Transverse colon (tissue), 4 donors: ENCODE data around the gene CUTA. TPM values are rescaled to one million over a fixed set of nuclear protein-coding genes. Genes with fewer than 3 reads are reported as not detected.

ENCODE experiments used
- small RNA-seq, 4 donors: library from RNA; depleted of rRNA; stranded (forward); fragments of <200 nt; gene quantifications; one replicate each; pipeline ENCODE3, GENCODE V24; 2016
- total RNA-seq, 4 donors: library from RNA; depleted of rRNA; stranded (reverse); fragments of >200 nt; gene quantifications; one replicate each; pipeline ENCODE4 v1.1.0, GENCODE V29; 2016

The CUTA gene
- total RNA-seq, 4 donors from 2014 or later: 18.9 to 134 (median 91.3) TPM

Small RNA genes within 50 kb of the gene (small RNA-seq; reads per million reads assigned to genes)
- gene RPL35AP4 (0 reads per million in 4 donors), gene ZBTB9 (0 reads per million in 4 donors)

Other genes with a start within 250 kb of the CUTA start
- gene COL11A2, start 225.6 kb downstream of the CUTA start, total RNA-seq: under 1 TPM in 3 of 4 donors, not detected in 1; 0.14 to 0.79 (median 0.75) TPM
- 10 to 100 TPM; 26.9 to 31.9 (median 29.4) TPM for gene RXRB, start 217.4 kb downstream of the CUTA start, total RNA-seq
- 10 to 100 TPM; 38.2 to 99.9 (median 60.5) TPM for gene SLC39A7, start 217.2 kb downstream of the CUTA start, total RNA-seq
- 10 to 100 TPM; 34.3 to 65.7 (median 43.1) TPM for gene HSD17B8, start 213.5 kb downstream of the CUTA start, total RNA-seq
- gene RING1, start 209.6 kb downstream of the CUTA start, total RNA-seq: 10 to 100 TPM; 10.8 to 29.9 (median 19.9) TPM
- gene VPS52, start 146.2 kb downstream of the CUTA start, total RNA-seq: 10 to 100 TPM; 52.4 to 93.3 (median 63.4) TPM
- 1,000 to 10,000 TPM in 2 of 4 donors, 100 to 1,000 TPM in 2; 773 to 2,238 (median 1,359) TPM for gene RPS18, start 146.0 kb downstream of the CUTA start, total RNA-seq
- 10 to 100 TPM; 39.4 to 49.0 (median 41.8) TPM for gene B3GALT4, start 141.0 kb downstream of the CUTA start, total RNA-seq
- gene WDR46, start 128.9 kb downstream of the CUTA start, total RNA-seq: 10 to 100 TPM; 25.0 to 87.2 (median 55.8) TPM
- 10 to 100 TPM in 3 of 4 donors, not detected in 1; 23.6 to 39.8 (median 28.1) TPM for gene PFDN6, start 128.5 kb downstream of the CUTA start, total RNA-seq
- gene RGL2, start 119.2 kb downstream of the CUTA start, total RNA-seq: 10 to 100 TPM; 21.3 to 70.3 (median 25.8) TPM
- 100 to 1,000 TPM; 175 to 423 (median 217) TPM for gene TAPBP, start 104.0 kb downstream of the CUTA start, total RNA-seq
- 10 to 100 TPM; 10.1 to 31.8 (median 17.2) TPM for gene ZBTB22, start 100.4 kb downstream of the CUTA start, total RNA-seq
- 100 to 1,000 TPM in 1 of 4 donors, 10 to 100 TPM in 3; 40.7 to 302 (median 52.6) TPM for gene DAXX, start 95.1 kb downstream of the CUTA start, total RNA-seq
- gene KIFC1, start 26.3 kb downstream of the CUTA start, total RNA-seq: 10 to 100 TPM in 1 of 4 donors, 1 to 10 TPM in 3; 2.6 to 51.5 (median 5.8) TPM
- gene PHF1, start 7.1 kb downstream of the CUTA start, total RNA-seq: 100 to 1,000 TPM in 1 of 4 donors, 10 to 100 TPM in 3; 47.8 to 110 (median 48.4) TPM
- 10 to 100 TPM in 2 of 4 donors, 1 to 10 TPM in 2; 4.9 to 37.2 (median 11.1) TPM for gene SYNGAP1, start 2.0 kb upstream of the CUTA start, total RNA-seq
- 1 to 10 TPM in 2 of 4 donors, not detected in 2; 2.2 to 3.2 TPM for gene ZBTB9, start 36.5 kb upstream of the CUTA start, total RNA-seq
- 100 to 1,000 TPM in 1 of 4 donors, 10 to 100 TPM in 3; 52.2 to 134 (median 59.5) TPM for gene BAK1, start 162.2 kb upstream of the CUTA start, total RNA-seq
- 100 to 1,000 TPM; 105 to 262 (median 124) TPM for gene ITPR3, start 203.2 kb upstream of the CUTA start, total RNA-seq